Measurements from ENCODE around the gene RSPH3.
A peak's percentile ranks its signal among the peaks of the same experiment; 100 is the strongest.

DNA sequence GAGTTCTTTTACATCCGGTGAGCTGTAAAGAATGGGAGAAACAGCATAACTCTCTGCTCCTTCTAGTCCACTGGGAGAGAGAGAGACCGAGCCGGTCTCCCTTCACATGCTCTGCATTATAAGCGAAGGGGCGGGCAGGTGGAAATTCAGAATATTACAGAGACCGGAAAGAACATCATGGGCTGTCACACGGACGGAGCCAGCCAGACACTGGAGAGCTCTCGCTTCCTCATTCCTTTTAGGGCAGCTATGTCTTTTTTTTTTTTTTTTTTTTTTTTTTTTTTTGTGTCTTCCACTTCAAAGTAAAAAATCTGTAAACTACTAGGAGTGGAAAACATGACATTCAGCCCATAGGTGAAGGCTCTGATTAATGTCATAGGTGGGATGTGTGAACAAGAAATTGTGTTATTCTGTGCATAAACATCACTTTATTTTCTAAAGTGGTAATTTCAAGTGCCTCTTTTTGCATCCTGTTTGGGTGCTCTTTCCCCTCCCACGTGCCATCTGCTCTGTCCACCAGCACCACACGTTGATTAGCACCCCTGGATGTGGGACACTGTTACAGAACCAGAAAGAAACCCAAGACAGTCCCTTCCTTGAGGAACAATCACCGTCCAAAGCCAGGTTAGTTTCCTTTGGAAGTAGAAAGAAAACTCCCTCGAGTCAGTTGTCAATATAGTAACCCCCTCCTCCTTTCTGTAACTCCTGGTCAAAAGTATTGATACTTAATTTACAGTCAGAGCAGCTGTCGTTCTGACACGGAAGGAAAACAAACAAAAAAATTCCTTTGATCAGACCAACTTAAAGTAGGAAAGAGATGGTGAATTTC, 45.1 kb upstream of the RSPH3 start, which contains the start of gene TAGAP:
- TF ChIP-seq CEBPB (IDR thresholded peaks at IDR 0.05; ENCODE audit: borderline replicate concordance in 1 of 2, low read depth in 2 of 2, low read length in 2 of 2) (no peak), KDM1A (IDR thresholded peaks at IDR 0.05; ENCODE audit: borderline replicate concordance) (no peak), MTA3 (IDR thresholded peaks at IDR 0.05; ENCODE audit: borderline replicate concordance, low read length) (no peak), SIN3A (IDR thresholded peaks at IDR 0.05; ENCODE audit: low read depth, low read length) (no peak; the same call in 1 of the 2 replicates), RAD51 (IDR thresholded peaks at IDR 0.05) (peak; percentile 40; the same call in 1 of the 2 replicates), NFYA (IDR thresholded peaks at IDR 0.05; ENCODE audit: borderline replicate concordance, low read depth, low read length) (no peak), TCF12 (IDR thresholded peaks at IDR 0.05; ENCODE audit: low read depth, low read length) (0 out of 2 replicates have a peak, but pooled peaks have one; percentile 21)
- TF ChIP-seq, protein P1, sequence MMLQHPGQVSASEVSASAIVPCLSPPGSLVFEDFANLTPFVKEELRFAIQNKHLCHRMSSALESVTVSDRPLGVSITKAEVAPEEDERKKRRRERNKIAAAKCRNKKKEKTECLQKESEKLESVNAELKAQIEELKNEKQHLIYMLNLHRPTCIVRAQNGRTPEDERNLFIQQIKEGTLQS (IDR thresholded peaks at IDR 0.05; ENCODE audit: borderline replicate concordance, extremely low read depth, low read depth, low read length): no peak
- TF ChIP-seq, protein P2, sequence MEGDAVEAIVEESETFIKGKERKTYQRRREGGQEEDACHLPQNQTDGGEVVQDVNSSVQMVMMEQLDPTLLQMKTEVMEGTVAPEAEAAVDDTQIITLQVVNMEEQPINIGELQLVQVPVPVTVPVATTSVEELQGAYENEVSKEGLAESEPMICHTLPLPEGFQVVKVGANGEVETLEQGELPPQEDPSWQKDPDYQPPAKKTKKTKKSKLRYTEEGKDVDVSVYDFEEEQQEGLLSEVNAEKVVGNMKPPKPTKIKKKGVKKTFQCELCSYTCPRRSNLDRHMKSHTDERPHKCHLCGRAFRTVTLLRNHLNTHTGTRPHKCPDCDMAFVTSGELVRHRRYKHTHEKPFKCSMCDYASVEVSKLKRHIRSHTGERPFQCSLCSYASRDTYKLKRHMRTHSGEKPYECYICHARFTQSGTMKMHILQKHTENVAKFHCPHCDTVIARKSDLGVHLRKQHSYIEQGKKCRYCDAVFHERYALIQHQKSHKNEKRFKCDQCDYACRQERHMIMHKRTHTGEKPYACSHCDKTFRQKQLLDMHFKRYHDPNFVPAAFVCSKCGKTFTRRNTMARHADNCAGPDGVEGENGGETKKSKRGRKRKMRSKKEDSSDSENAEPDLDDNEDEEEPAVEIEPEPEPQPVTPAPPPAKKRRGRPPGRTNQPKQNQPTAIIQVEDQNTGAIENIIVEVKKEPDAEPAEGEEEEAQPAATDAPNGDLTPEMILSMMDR (IDR thresholded peaks at IDR 0.05 in 2 of 3, conservative IDR thresholded peaks at IDR 0.05 in 1 of 3; ENCODE audit: control insufficient read depth in 2 of 3, extremely low read depth in 1 of 3, insufficient read depth in 1 of 3, low read depth in 3 of 3, low read length in 3 of 3): no peak

Data from GM12878 (cell line).